Lower leg skin (tissue), 4 donors: ENCODE results near the gene TFCP2. TPM values are rescaled to one million over a fixed set of nuclear protein-coding genes. Genes with fewer than 3 reads are reported as not detected.
"Not testable (repeated sequence)": the region's sequence is repeated elsewhere in the genome, so short reads cannot be mapped to it uniquely, and the experiment has no call there.

Source experiments
- DNase-seq, 2 donors: peaks; one replicate each; pipeline ENCODE4 v3.0.0-alpha.2; 2019; ENCODE audit warnings: low spot score in 2 of 2
- H3K4me3 ChIP-seq: fragments of 200-600 bp; sonication (generic); 2 replicates; pipeline ENCODE4 v1.5.1; 2017; ENCODE audit warnings: mild to moderate bottlenecking, low read depth; ENCODE audit not compliant: poor library complexity, severe bottlenecking
- CTCF ChIP-seq, 3 donors: fragments of 450-650 bp; IDR thresholded peaks; one replicate each; pipeline ENCODE4 v1.5.1; 2016; ENCODE audit warnings: antibody characterized with exemption in 3 of 3, mild to moderate bottlenecking in 3 of 3, moderate library complexity in 2 of 3
- POLR2A ChIP-seq, 2 donors: fragments of 450-650 bp; IDR thresholded peaks; one replicate each; pipeline ENCODE4 v1.6.1; 2016 to 2017; ENCODE audit warnings: antibody characterized with exemption in 2 of 2, mild to moderate bottlenecking in 1 of 2, moderate library complexity in 1 of 2
- WGBS, 2 donors: methylation state at CpG; one replicate each; pipeline ENCODE4 v1.1.5; 2018; 5-methylcytosine and 5-hydroxymethylcytosine counted together
- intact Hi-C: fragments of 100-400 bp; cut with DNase I; formaldehyde crosslinking; loops from one replicate; pipeline ENCODE4 v1.15.0; 2023; ENCODE audit warnings: low total_unique reads
- total RNA-seq, 4 donors: library from RNA; depleted of rRNA; stranded (reverse); fragments of >200 nt; gene quantifications; one replicate each; pipeline ENCODE4 v1.1.0, GENCODE V29; 2016

TFCP2 gene
- total RNA-seq, 4 donors from 2014 or later: 14.9 to 17.7 (median 17.1) TPM

GRCh38 chr12:51083126-51083833 lies 89.7 kb downstream of the TFCP2 start, which contains the start of gene CSRNP2:
Gene CSRNP2 (minus strand): TSS chr12:51083596. CDS start chr12:51076561, 7,035 bp downstream.
- intact Hi-C loops: no loop called here
- H3K4me3 ChIP-seq: peak within 1 kb of the TSS; percentile 97
- 0% methylated on average over 43 to 57 of the region's 74 CpGs for WGBS, 2 donors
- TF ChIP-seq POLR2A (IDR thresholded peaks at IDR 0.05): peak in 1 of 2 donors; percentile 97
- no peak for TF ChIP-seq CTCF (IDR thresholded peaks at IDR 0.05)
- DNase-seq: peak; percentile 95 to 99

GRCh38 chr12:51082561-51083125 lies 90.3 kb downstream of the TFCP2 start:
- no peak for DNase-seq
- WGBS, 2 donors: 1 to 4% methylated on average over 18 of the region's 18 CpGs
- TF ChIP-seq CTCF (IDR thresholded peaks at IDR 0.05): no peak
- TF ChIP-seq POLR2A (IDR thresholded peaks at IDR 0.05): no peak
- intact Hi-C loops: no loop called here
- peak overlapping the region; percentile 97 for H3K4me3 ChIP-seq

- intact Hi-C loops: no loop called here
- WGBS, 2 donors: 78 to 79% methylated on average over 1 of the region's 1 CpG
- no peak for DNase-seq
- H3K4me3 ChIP-seq: no peak overlapping the region
- TF ChIP-seq CTCF (IDR thresholded peaks at IDR 0.05): no peak
- no peak for TF ChIP-seq POLR2A (IDR thresholded peaks at IDR 0.05)
Observed at GRCh38 chr12:51081421-51081820, 91.5 kb downstream of the TFCP2 start.

- DNase-seq: no peak
- TF ChIP-seq CTCF (IDR thresholded peaks at IDR 0.05) (no peak), POLR2A (IDR thresholded peaks at IDR 0.05) (no peak)
- WGBS, 2 donors: 61 to 65% methylated on average over 4 of the region's 4 CpGs
- H3K4me3 ChIP-seq: no peak overlapping the region
- intact Hi-C loops: no loop called here
Observed at GRCh38 chr12:51080136-51080535, 92.8 kb downstream of the TFCP2 start.

- 91 to 94% methylated on average over 6 of the region's 6 CpGs for WGBS, 2 donors
- DNase-seq, intact Hi-C loops, H3K4me3 ChIP-seq: not testable (repeated sequence)
Observed at GRCh38 chr12:51078866-51079265, 94.1 kb downstream of the TFCP2 start.

- WGBS, 2 donors: 74 to 76% methylated on average over 5 of the region's 5 CpGs
- H3K4me3 ChIP-seq, intact Hi-C loops, DNase-seq: not testable (repeated sequence)
Observed at GRCh38 chr12:51078346-51078745, 94.6 kb downstream of the TFCP2 start.
